Measurements from ENCODE around the gene PADI3.

DNA sequence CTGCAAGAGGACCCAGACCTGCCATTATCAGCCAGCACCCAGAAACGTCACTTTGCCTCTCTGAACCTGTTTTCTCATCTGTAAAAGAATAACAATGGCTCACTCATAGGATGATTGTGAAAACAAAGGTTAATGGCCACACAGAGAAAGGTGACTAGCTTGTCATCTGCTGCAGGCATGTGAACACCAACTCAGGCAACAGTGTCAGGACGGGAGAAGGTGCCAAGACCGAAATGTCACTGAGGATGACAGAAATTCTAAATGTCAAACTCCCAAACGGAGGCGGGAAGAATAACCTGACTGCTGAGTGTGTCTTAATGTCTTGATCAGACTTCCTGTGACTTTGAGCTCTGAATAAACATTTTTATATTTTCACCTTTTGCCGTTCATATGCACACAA is 69.4 kb downstream of the PADI3 start:
- no peak for TF ChIP-seq POLR2A (IDR thresholded peaks at IDR 0.05)
- TF ChIP-seq, protein P1, sequence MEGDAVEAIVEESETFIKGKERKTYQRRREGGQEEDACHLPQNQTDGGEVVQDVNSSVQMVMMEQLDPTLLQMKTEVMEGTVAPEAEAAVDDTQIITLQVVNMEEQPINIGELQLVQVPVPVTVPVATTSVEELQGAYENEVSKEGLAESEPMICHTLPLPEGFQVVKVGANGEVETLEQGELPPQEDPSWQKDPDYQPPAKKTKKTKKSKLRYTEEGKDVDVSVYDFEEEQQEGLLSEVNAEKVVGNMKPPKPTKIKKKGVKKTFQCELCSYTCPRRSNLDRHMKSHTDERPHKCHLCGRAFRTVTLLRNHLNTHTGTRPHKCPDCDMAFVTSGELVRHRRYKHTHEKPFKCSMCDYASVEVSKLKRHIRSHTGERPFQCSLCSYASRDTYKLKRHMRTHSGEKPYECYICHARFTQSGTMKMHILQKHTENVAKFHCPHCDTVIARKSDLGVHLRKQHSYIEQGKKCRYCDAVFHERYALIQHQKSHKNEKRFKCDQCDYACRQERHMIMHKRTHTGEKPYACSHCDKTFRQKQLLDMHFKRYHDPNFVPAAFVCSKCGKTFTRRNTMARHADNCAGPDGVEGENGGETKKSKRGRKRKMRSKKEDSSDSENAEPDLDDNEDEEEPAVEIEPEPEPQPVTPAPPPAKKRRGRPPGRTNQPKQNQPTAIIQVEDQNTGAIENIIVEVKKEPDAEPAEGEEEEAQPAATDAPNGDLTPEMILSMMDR (IDR thresholded peaks at IDR 0.05), result no peak

Data from heart left ventricle (tissue), 13 donors.